GM12878 (cell line): ENCODE data around the gene CCDC136. TPM values are rescaled to one million over a fixed set of nuclear protein-coding genes. Genes with fewer than 3 reads are reported as not detected.

Source experiments
- ATAC-seq: fragments of 200-7000 bp; cut with Tn5 transposase; 3 replicates; pipeline ENCODE4 v1.9.1; 2020; ENCODE audit warnings: mild to moderate bottlenecking, moderate library complexity
- BruUV-seq: library from RNA; stranded (reverse); fragments of 400-500 nt; replicated peaks from 2 replicates; lab custom pipeline; 2021; lab: Mats Ljungman, UMichigan
- CTCF ChIA-PET: fragments of 300-600 bp; sonication (Branson Sonifier 250); formaldehyde crosslinking; extraction: SDS; loops from one replicate; lab custom pipeline; 2021; ENCODE audit warnings: inconsistent platforms; lab: Yijun Ruan, JAX
- POLR2A ChIA-PET: fragments of 350-600 bp; formaldehyde crosslinking; extraction: SDS; loops from one replicate; lab custom pipeline; 2021; ENCODE audit warnings: inconsistent platforms; lab: Charles Lee
- RAD21 ChIA-PET: fragments of 300-600 bp; sonication (Branson Sonifier 250); formaldehyde crosslinking; loops from one replicate; lab custom pipeline; 2023; ENCODE audit warnings: antibody characterized with exemption; ENCODE audit not compliant: unreplicated experiment; lab: Charles Lee
- SMC1A ChIA-PET: fragments of 300-600 bp; sonication (Branson Sonifier 250); formaldehyde crosslinking; loops from one replicate; lab custom pipeline; 2023; ENCODE audit not compliant: unreplicated experiment, uncharacterized antibody; lab: Charles Lee
- DNase-seq: peaks from one replicate; pipeline ENCODE4 v3.0.0-alpha.2; 2011; ENCODE audit warnings: low read depth, low spot score
- FAIRE-seq: peaks from 3 replicates; lab custom pipeline; 2011; peaks lifted over from hg19 to GRCh38; lab: Jason Lieb, UNC
- H2AFZ ChIP-seq: 2 replicates; pipeline ENCODE4 v1.6.0; 2011; ENCODE audit warnings: low read depth, low read length, control low read depth; ENCODE audit not compliant: control insufficient read depth
- H3K27ac ChIP-seq: 2 replicates; pipeline ENCODE4 v1.5.1; 2011; ENCODE audit warnings: control low read depth; ENCODE audit not compliant: control insufficient read depth, insufficient read depth
- H3K27me3 ChIP-seq, 2 experiments: replicated peaks in 1 of 2; 2 replicates each; pipeline versions ENCODE4 v1.6.0 to v1.6.1; 2011; ENCODE audit warnings: low read length in 1 of 2; ENCODE audit not compliant: control insufficient read depth in 2 of 2, insufficient read depth in 2 of 2
- H3K36me3 ChIP-seq, 2 experiments: 2 replicates each; pipeline ENCODE4 v1.5.1; 2011; ENCODE audit warnings: low read length in 1 of 2; ENCODE audit not compliant: control insufficient read depth in 2 of 2, insufficient read depth in 2 of 2
- H3K4me1 ChIP-seq: 2 replicates; pipeline ENCODE4 v1.6.1; 2011; ENCODE audit warnings: mild to moderate bottlenecking, low read length, moderate library complexity, mixed read lengths; ENCODE audit not compliant: control insufficient read depth, insufficient read depth
- H3K4me2 ChIP-seq: 2 replicates; pipeline ENCODE4 v1.6.0; 2011; ENCODE audit warnings: control low read depth; ENCODE audit not compliant: control insufficient read depth, insufficient read depth
- H3K4me3 ChIP-seq: fragments of 200-600 bp; sonication (generic); 2 replicates; pipeline ENCODE4 v1.5.1; 2016
- H3K79me2 ChIP-seq: 2 replicates; pipeline ENCODE4 v1.6.0; 2011; ENCODE audit warnings: low read length; ENCODE audit not compliant: control insufficient read depth, insufficient read depth
- H3K9ac ChIP-seq: 2 replicates; pipeline ENCODE4 v1.8.0; 2011; ENCODE audit warnings: low read length, control low read depth, mixed read lengths; ENCODE audit not compliant: control insufficient read depth, insufficient read depth
- H3K9me3 ChIP-seq: replicated peaks from 3 replicates; pipeline ENCODE4 v1.5.1; 2011; ENCODE audit warnings: mild to moderate bottlenecking, low read length; ENCODE audit not compliant: control insufficient read depth, insufficient read depth
- H4K20me1 ChIP-seq: 2 replicates; pipeline ENCODE4 v1.6.0; 2011; ENCODE audit not compliant: control insufficient read depth, insufficient read depth
- CEBPZ ChIP-seq: fragments of 150-350 bp; IDR thresholded peaks from 2 replicates; pipeline ENCODE4 v1.6.1; 2016; ENCODE audit warnings: low read depth, low read length
- EED ChIP-seq: sonication (generic); IDR thresholded peaks from 2 replicates; pipeline ENCODE4 v1.6.1; 2016; ENCODE audit warnings: antibody characterized with exemption, low read depth
- EGR1 ChIP-seq, 2 experiments: IDR thresholded peaks; 1 replicate in 1 of 2; 2 replicates in 1 of 2; pipeline ENCODE4 v1.6.1; 2011 to 2012; ENCODE audit warnings: low read depth in 2 of 2, low read length in 2 of 2, borderline replicate concordance in 1 of 2, mild to moderate bottlenecking in 1 of 2, moderate library complexity in 1 of 2
- EP300 ChIP-seq, 2 experiments: fragments of 150-350 bp in 1 of 2; IDR thresholded peaks; 2 replicates each; pipeline ENCODE4 v1.6.1; 2011 to 2012; ENCODE audit warnings: low read depth in 2 of 2, low read length in 2 of 2, borderline replicate concordance in 1 of 2, improper control_type of control experiment in 1 of 2, inconsistent platforms in 1 of 2; ENCODE audit not compliant: control insufficient read depth in 1 of 2
- GABPA ChIP-seq: IDR thresholded peaks from 2 replicates; pipeline ENCODE4 v1.6.1; 2014; ENCODE audit warnings: antibody characterized with exemption, low read depth, mild to moderate bottlenecking, inconsistent platforms
- IRF3 ChIP-seq: fragments of 450-650 bp; IDR thresholded peaks from 2 replicates; pipeline ENCODE4 v1.6.1; 2014; ENCODE audit warnings: mild to moderate bottlenecking
- NFYB ChIP-seq: IDR thresholded peaks from 2 replicates; pipeline ENCODE4 v1.6.1; 2011; ENCODE audit warnings: low read depth, mild to moderate bottlenecking, low read length, improper control_type of control experiment, moderate library complexity; ENCODE audit not compliant: insufficient read depth
- NKRF ChIP-seq: fragments of 450-650 bp; conservative IDR thresholded peaks from 2 replicates; pipeline ENCODE4 v1.6.1; 2017; ENCODE audit warnings: mild to moderate bottlenecking, moderate library complexity
- RCOR1 ChIP-seq: conservative IDR thresholded peaks from 2 replicates; pipeline ENCODE4 v1.6.1; 2012; ENCODE audit warnings: low read depth, low read length, improper control_type of control experiment
- RELB ChIP-seq: fragments of 450-650 bp; IDR thresholded peaks from 2 replicates; pipeline ENCODE4 v1.6.1; 2017; ENCODE audit warnings: low read depth, mild to moderate bottlenecking, moderate library complexity
- SIN3A ChIP-seq: IDR thresholded peaks from 2 replicates; pipeline ENCODE4 v1.6.1; 2012; ENCODE audit warnings: low read depth, low read length, improper control_type of control experiment
- ZNF274 ChIP-seq: IDR thresholded peaks from one replicate; pipeline ENCODE4 v1.8.0; 2011; ENCODE audit not compliant: insufficient read length, insufficient read depth
- ZNF384 ChIP-seq: IDR thresholded peaks from 2 replicates; pipeline ENCODE4 v1.6.1; 2012; ENCODE audit warnings: low read depth, mild to moderate bottlenecking, low read length, improper control_type of control experiment, borderline replicate concordance
- WGBS: methylation state at CpG from one replicate; pipeline ENCODE4 v1.1.6; 2016; ENCODE audit warnings: low lambda C conversion rate; ENCODE audit not compliant: insufficient replicate concordance, insufficient coverage; ENCODE audit errors: missing lambda C conversion rate; 5-methylcytosine and 5-hydroxymethylcytosine counted together
- in situ Hi-C: fragments of 300-500 bp; cut with MboI; formaldehyde crosslinking; loops from 9 replicates; pipeline ENCODE4 v1.14.3; 2018; ENCODE audit warnings: mixed read lengths
- intact Hi-C: fragments of 100-400 bp; cut with micrococcal nuclease; formaldehyde crosslinking; loops from one replicate; pipeline ENCODE4 v1.14.2; 2022; ENCODE audit not compliant: unreplicated experiment
- polyA plus RNA-seq, 11 experiments: library from polyadenylated mRNA; depleted of rRNA in 4 of 11; unstranded in 6 of 11; stranded (reverse) in 5 of 11; fragments of >200 nt; fragmentation: Nextera tagmentation in 4 of 11; fragmentation: Illumina TruSeq in 1 of 11; extraction: Ambion mirVana in 4 of 11; extraction: Trizol in 1 of 11; gene quantifications; 1 replicate in 1 of 11; 2 replicates in 10 of 11; pipeline versions ENCODE4 v1.2.1 to v1.2.3, GENCODE V29; 2011 to 2016; ENCODE audit warnings: inconsistent platforms in 2 of 11, missing spikeins in 2 of 11, low read depth in 1 of 11
- total RNA-seq, 4 experiments: library from RNA; depleted of rRNA in 3 of 4; stranded (reverse); fragments of >200 nt in 3 of 4; fragmentation: Illumina TruSeq in 1 of 4; extraction: Trizol in 1 of 4; gene quantifications; 2 replicates each; pipeline versions ENCODE4 v1.2.1 to v1.2.3, GENCODE V29; 2013 to 2021

CCDC136 gene
- total and polyA plus RNA-seq, 10 of the 15 experiments (the other 5 are each of a cell fraction or from before 2014, with no cell fraction given), result 0.32 to 4.8 (median 1.5) TPM

- RAD21 ChIA-PET, result interaction anchor here (0.9 kb wide), 1 partner anchor 222 kb away, joined by 4 read pairs; no protein-coding TSS in a partner anchor
- Histone ChIP-seq H3K27me3 (no peaks in the 10 kb centered on the region), H3K4me2 (no peak overlapping the region), H3K36me3 (no peaks in the 10 kb centered on the region; a peak in 2 of 4 replicates), H4K20me1 (no peaks in the 10 kb centered on the region), H3K9ac (no peak overlapping the region), H3K4me3 (no peak overlapping the region), H3K79me2 (peaks cover 15% of the 10 kb centered on the region), H3K4me1 (peaks cover 10% of the 10 kb centered on the region; the same call in 1 of the 2 replicates), H3K9me3 (no peaks in the 10 kb centered on the region), H3K27ac (no peak overlapping the region), H2AFZ (no peak overlapping the region)
- SMC1A ChIA-PET, result interaction anchor here (0.8 to 1.5 kb wide), 4 partner anchors 11 to 226 kb away, joined by 3 read pairs; no protein-coding TSS in a partner anchor
- intact Hi-C loops (no loop called here), in situ Hi-C loops (no loop called here)
- DNase-seq (no peak), ATAC-seq (no peak), FAIRE-seq (no peak)
- CTCF ChIA-PET, result interaction anchor here (0.6 to 1.4 kb wide), 5 partner anchors 15 to 343 kb away, joined by 3 to 9 read pairs (median 4); no protein-coding TSS in a partner anchor
- no TSS peak for BruUV-seq
- 84% methylated on average over 8 of the region's 11 CpGs for WGBS
- POLR2A ChIA-PET, result no interaction called here
- TF ChIP-seq RELB, result no peak
- no peak for TF ChIP-seq NFYB
- no peak for TF ChIP-seq EP300 (IDR thresholded peaks at IDR 0.05; ENCODE audit: borderline replicate concordance in 1 of 2, control insufficient read depth in 1 of 2, low read depth in 2 of 2, low read length in 2 of 2)
- no peak for TF ChIP-seq NKRF
- no peak for TF ChIP-seq SIN3A
- no peak for TF ChIP-seq GABPA
- TF ChIP-seq CEBPZ, result no peak
- TF ChIP-seq RCOR1, result no peak
- no peak for TF ChIP-seq EED
- no peak for TF ChIP-seq ZNF384
- no peak for TF ChIP-seq IRF3
- TF ChIP-seq EGR1 (IDR thresholded peaks at IDR 0.05; ENCODE audit: borderline replicate concordance in 1 of 2, low read depth in 2 of 2, low read length in 2 of 2), result no peak
- TF ChIP-seq ZNF274, result no peak
Observed at GRCh38 chr7:128867842-128868623, 76.3 kb downstream of the CCDC136 start.
